HFF-Myc (cell line): ENCODE measurements around the gene GJA5.

Source experiments
- DNase-seq: peaks from one replicate; pipeline ENCODE4 v3.0.0-alpha.2; 2011; ENCODE audit warnings: low read depth; ENCODE audit errors: extremely low read depth
- H3K4me3 ChIP-seq: replicated peaks from 2 replicates; pipeline ENCODE4 v1.5.1; 2011; ENCODE audit warnings: low read depth, mild to moderate bottlenecking, control low read depth, low read length
- CTCF ChIP-seq: IDR thresholded peaks from 2 replicates; pipeline ENCODE4 v1.5.1; 2012; ENCODE audit warnings: mild to moderate bottlenecking, low read depth, low read length, control low read depth; ENCODE audit errors: missing control alignments

The GJA5 gene

GRCh38 chr1:147754661-147755060 is 5.7 kb downstream of the GJA5 start:
- DNase-seq, result no peak
- TF ChIP-seq CTCF, result no peak

GRCh38 chr1:147753081-147753480 is 7.3 kb downstream of the GJA5 start:
- no peak for TF ChIP-seq CTCF
- H3K4me3 ChIP-seq, result no peak overlapping the region
- DNase-seq, result no peak

More at GRCh38 chr1:147754661-147755060, 5.7 kb downstream of the GJA5 start:
- H3K4me3 ChIP-seq, result no peak overlapping the region

- no peak for TF ChIP-seq CTCF
- no peak overlapping the region for H3K4me3 ChIP-seq
- DNase-seq, result no peak
Observed at GRCh38 chr1:147752511-147752910, 7.9 kb downstream of the GJA5 start.

- no peak for TF ChIP-seq CTCF
- no peak for DNase-seq
- H3K4me3 ChIP-seq, result no peak overlapping the region
Observed at GRCh38 chr1:147751346-147751745, 9.1 kb downstream of the GJA5 start.

- TF ChIP-seq CTCF, result no peak
- DNase-seq, result no peak
- no peak overlapping the region for H3K4me3 ChIP-seq
Observed at GRCh38 chr1:147750618-147751217, 9.7 kb downstream of the GJA5 start.

- H3K4me3 ChIP-seq, result no peak overlapping the region
- no peak for DNase-seq
Observed at GRCh38 chr1:147749792-147750191, 10.6 kb downstream of the GJA5 start.

More at GRCh38 chr1:147749792-147750191, 10.6 kb downstream of the GJA5 start:
- no peak for TF ChIP-seq CTCF
